ENCODE results near the gene SUSD3. TPM values are rescaled to one million over a fixed set of nuclear protein-coding genes. Genes with fewer than 3 reads are reported as not detected.

Gene SUSD3
- total RNA-seq, 4 donors from 2014 or later = 0.83 to 3.3 (median 1.4) TPM

DNA sequence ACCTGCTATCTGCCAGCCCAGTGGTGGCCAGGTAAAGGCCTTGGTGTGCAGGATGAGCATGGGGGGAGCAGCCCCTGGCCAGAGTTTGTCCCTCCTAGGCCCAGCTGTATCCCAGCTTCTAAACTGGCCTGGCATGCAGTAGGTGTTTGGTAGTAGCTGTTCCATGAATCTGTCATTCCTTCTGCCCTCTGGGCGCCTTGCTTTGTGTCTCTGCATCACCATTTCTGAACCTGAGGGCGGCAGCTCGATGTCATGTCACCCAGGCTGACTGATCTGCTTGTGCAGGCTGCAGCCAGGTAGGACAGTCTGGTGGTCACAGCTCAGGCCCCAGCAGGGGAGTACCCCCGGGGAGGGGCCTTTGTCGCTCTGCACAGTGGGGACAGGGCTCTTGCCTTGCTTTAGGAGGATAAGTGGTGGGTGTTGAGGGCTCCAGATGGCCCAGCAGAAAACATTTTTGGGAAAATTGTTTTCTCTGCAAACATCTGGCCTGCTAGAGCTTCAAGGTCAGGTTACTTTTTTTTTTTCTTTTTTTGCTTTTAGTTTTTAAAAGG lies 4.6 kb upstream of the SUSD3 start:
- H3K27ac ChIP-seq (replicated peaks in 1 of 4) = no peak overlapping the region

DNA sequence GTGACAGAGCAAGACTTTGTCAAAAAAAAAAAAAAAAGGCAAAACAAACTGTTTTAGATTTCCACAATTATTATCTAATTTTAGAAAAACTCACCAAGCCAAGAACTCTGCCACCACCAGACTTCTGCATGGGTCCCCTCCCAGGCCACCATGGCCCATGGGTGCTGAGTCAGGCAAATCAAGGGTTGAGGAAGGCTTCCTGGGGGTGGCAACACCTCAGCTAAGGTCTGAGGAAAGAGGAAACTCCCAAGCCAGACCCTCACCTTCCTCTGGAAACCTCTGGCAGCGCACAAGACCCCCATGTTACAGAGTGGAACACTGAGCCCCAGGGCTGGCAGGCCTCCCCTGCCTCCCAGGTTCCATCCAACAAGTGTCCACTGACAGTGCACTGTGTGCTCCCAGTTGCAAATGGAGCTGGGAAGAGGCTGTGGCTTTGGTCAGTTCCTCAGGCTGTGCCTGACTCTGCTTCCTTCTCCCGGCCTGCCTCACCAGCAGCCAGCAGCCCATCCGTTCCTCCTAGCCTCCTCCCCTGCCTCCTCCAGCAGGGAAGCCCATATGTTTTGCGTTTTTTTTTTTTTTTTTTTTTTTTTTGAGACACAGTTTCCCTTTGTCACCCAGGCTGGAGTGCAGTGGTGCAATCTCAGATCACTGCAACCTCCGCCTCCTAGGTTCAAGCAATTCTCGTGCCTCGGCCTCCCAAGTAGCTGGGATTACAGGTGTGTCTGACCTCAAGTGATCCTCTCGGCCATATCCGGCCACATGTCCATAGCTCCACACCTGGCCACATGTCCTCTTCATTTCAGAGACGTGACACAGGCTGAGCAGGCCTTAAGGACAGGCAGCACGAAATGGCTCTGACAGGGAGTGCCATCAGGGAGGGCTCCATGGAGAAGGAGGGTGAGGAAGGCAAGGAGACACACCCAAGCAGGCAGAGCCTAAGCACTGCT lies 3.5 kb upstream of the SUSD3 start:
- DNase-seq (ENCODE audit: extremely low spot score) = no peak
- intact Hi-C loops (cut with DNase I) = no loop called here
- no peak overlapping the region for H3K27ac ChIP-seq (replicated peaks in 1 of 4)

More for the DNA sequence above, 4.6 kb upstream of the SUSD3 start:
- WGBS = 90% methylated on average over 2 of the region's 5 CpGs
- no peaks in the 10 kb centered on the region for H3K36me3 ChIP-seq
- peaks cover 0 to 7% (median 0%) of the 10 kb centered on the region in 4 donors for H3K27me3 ChIP-seq
- TF ChIP-seq POLR2A (IDR thresholded peaks at IDR 0.05; ENCODE audit: low read depth) (no peak), POLR2AphosphoS5 (IDR thresholded peaks at IDR 0.05) (no peak), EP300 (IDR thresholded peaks at IDR 0.05) (no peak)
- TF ChIP-seq, protein P1, sequence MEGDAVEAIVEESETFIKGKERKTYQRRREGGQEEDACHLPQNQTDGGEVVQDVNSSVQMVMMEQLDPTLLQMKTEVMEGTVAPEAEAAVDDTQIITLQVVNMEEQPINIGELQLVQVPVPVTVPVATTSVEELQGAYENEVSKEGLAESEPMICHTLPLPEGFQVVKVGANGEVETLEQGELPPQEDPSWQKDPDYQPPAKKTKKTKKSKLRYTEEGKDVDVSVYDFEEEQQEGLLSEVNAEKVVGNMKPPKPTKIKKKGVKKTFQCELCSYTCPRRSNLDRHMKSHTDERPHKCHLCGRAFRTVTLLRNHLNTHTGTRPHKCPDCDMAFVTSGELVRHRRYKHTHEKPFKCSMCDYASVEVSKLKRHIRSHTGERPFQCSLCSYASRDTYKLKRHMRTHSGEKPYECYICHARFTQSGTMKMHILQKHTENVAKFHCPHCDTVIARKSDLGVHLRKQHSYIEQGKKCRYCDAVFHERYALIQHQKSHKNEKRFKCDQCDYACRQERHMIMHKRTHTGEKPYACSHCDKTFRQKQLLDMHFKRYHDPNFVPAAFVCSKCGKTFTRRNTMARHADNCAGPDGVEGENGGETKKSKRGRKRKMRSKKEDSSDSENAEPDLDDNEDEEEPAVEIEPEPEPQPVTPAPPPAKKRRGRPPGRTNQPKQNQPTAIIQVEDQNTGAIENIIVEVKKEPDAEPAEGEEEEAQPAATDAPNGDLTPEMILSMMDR (IDR thresholded peaks at IDR 0.05) = no peak
- intact Hi-C loops (cut with DNase I) = no loop called here
- no peak for DNase-seq (ENCODE audit: extremely low spot score)
- H3K4me3 ChIP-seq = no peak overlapping the region
- no peaks in the 10 kb centered on the region for H3K9me3 ChIP-seq
- H3K4me1 ChIP-seq = peaks cover 13 to 28% (median 22%) of the 10 kb centered on the region in 4 donors

DNA sequence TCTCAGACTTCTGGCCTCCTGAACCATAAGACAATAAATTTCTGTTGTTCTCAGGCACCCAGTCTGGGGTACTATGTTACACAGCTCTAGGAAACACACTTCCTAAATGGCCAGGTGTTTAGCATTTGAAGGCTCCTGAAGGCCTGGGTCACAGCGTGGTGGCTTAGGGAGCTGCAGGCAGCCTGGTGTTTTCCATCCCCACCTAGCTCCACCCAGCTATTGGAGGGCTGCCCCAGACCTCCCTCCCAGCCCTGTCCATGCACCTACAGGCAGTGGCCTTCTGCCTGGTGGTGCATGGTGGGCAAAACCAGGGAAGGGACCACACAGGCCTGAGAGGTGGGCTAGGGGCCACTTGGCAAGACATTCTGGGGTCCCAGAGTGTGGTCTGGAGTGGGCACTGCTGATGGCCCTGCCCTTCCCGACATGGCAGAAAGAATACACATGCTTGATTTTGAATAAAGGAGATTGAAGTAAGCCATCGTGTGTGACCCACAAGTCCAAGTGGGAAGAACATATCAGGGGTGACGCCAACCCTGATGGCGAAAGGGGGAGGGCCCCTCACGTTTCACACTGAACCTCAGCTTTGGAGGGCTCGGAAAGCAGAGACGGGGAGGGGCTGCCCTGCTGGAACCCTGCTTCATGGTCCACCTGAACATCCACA lies 1.3 kb upstream of the SUSD3 start:
- H3K9me3 ChIP-seq = no peaks in the 10 kb centered on the region
- H3K27ac ChIP-seq (replicated peaks in 1 of 4) = peak overlapping the region in 1 of 4 donors; percentile 68
- no peak for DNase-seq (ENCODE audit: extremely low spot score)
- intact Hi-C loops (cut with DNase I) = no loop called here
- H3K4me3 ChIP-seq = no peak overlapping the region
- TF ChIP-seq, protein P1 (IDR thresholded peaks at IDR 0.05) = no peak
- TF ChIP-seq POLR2AphosphoS5 (IDR thresholded peaks at IDR 0.05) = no peak
- TF ChIP-seq POLR2A (IDR thresholded peaks at IDR 0.05; ENCODE audit: low read depth) = no peak
- TF ChIP-seq EP300 (IDR thresholded peaks at IDR 0.05) = no peak
- 92% methylated on average over 8 of the region's 8 CpGs for WGBS
- H3K36me3 ChIP-seq = no peaks in the 10 kb centered on the region
- peaks cover 0 to 18% (median 0%) of the 10 kb centered on the region in 4 donors for H3K27me3 ChIP-seq
- H3K4me1 ChIP-seq = peaks cover 16 to 37% (median 32%) of the 10 kb centered on the region in 4 donors

More for the DNA sequence above, 3.5 kb upstream of the SUSD3 start:
- H3K4me1 ChIP-seq = peaks cover 20 to 39% (median 34%) of the 10 kb centered on the region in 4 donors
- H3K27me3 ChIP-seq = peaks cover 0 to 15% (median 0%) of the 10 kb centered on the region in 4 donors
- 74% methylated on average over 11 of the region's 11 CpGs for WGBS
- H3K4me3 ChIP-seq = no peak overlapping the region
- TF ChIP-seq, protein P1 (IDR thresholded peaks at IDR 0.05) = no peak
- TF ChIP-seq EP300 (IDR thresholded peaks at IDR 0.05) = no peak
- TF ChIP-seq POLR2A (IDR thresholded peaks at IDR 0.05; ENCODE audit: low read depth) = no peak
- TF ChIP-seq POLR2AphosphoS5 (IDR thresholded peaks at IDR 0.05) = no peak
- no peaks in the 10 kb centered on the region for H3K9me3 ChIP-seq
- no peaks in the 10 kb centered on the region for H3K36me3 ChIP-seq

DNA sequence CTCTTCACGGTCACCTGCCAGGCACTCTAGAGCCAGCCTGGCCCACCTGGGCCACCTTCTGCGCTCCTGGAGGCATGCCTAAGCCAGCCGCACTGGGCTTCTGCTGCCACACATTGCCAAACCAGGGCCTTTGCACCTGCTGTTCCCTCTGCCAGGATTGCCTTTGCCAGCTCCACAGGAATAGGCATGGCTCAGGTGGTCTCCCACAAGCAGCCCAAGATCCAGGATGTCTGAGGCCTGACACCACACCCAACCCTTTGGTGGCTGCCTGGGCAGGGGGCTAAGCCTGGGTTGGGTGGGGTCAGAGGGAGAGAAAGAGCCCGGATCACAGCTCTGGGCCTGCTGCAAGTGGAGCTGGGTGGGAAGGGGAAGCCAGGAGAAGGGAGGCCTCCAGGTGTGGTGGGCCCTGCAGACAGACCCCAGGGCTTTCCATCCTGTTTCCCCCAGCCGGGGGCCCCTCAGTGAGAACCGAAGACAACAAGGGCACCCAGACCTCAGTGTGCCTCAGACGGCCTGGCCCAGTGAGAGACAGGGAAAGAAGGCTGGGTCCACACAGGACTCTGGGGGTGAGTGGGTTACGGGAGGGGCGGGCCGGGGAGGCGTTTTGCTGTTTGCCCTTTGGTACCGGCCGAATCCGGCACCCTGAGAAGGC lies 672 bp upstream of the SUSD3 start:
- no peak for DNase-seq (ENCODE audit: extremely low spot score)
- H3K4me3 ChIP-seq = peak overlapping the region in 3 of 4 donors; percentile 55 to 68 (median 59)
- no peaks in the 10 kb centered on the region for H3K36me3 ChIP-seq
- 60% methylated on average over 13 of the region's 14 CpGs for WGBS
- peaks cover 0 to 21% (median 0%) of the 10 kb centered on the region in 4 donors for H3K27me3 ChIP-seq
- no peak for TF ChIP-seq POLR2AphosphoS5 (IDR thresholded peaks at IDR 0.05)
- no peak for TF ChIP-seq POLR2A (IDR thresholded peaks at IDR 0.05; ENCODE audit: low read depth)
- TF ChIP-seq, protein P1 (IDR thresholded peaks at IDR 0.05) = no peak
- no peaks in the 10 kb centered on the region for H3K9me3 ChIP-seq
- H3K27ac ChIP-seq (replicated peaks in 1 of 4) = peak overlapping the region in 3 of 4 donors; percentile 42 to 68 (median 52)
- intact Hi-C loops (cut with DNase I) = no loop called here
- peaks cover 16 to 31% (median 27%) of the 10 kb centered on the region in 4 donors for H3K4me1 ChIP-seq
